ENCODE measurements around the gene TRAPPC2.

DNA sequence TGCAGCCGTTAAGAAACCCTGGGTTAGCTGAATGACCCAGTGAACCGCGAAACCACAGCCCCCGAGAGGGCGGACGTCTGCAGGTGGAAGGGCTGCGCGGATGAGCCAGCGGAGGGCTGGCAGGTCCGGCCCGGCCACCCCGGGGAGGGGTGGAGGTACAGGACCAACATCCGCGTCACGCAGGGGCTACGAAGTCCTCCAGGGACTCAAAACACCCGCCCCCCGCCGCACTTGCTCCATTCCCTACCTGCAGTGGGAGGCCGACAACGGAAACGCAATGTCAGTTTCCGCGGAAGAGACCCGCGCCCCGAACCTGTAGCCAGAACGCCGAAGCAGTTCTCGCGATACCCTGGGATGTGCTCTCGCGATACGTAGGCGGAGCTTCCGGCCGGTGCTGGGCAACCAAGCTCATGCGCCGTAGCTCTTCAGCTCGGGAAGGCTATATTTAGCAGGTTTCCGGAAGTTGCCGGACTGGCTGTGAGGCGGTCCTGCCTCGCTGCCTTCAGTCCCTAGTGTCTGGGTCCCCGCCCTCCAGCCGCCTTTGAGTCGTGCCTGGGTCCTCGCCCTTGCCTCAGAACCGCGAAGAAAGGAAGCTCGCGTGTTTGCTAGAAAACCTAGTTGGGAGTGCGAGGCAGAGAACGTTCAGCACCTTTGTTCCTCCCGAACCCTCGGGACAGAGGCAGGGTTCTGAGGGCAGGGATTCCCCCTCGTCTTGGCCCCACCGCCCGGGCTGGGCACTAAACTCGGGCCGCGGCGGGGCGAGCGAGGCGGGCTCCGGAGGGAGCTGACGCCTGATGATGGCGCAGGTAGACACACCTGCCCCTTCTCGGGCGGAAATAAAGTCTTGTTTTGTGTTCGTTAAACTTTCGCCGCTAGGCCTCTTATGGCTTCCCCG, at the start of gene TRAPPC2, which contains the start of gene OFD1:
- TF ChIP-seq ZNF12 (CRISPR knock-in tag; IDR thresholded peaks at IDR 0.05) (no peak), KAT2B (IDR thresholded peaks at IDR 0.05; ENCODE audit: low read depth, low read length) (no peak)

Data from K562 (cell line).